Activated T-helper 9 cell treated with anti-CD3 and anti-CD28 coated beads, Interleukin-2, amount 50 U/mL, for 16 hours (primary cell): ENCODE data around the gene EME2.

Experiments used
- DNase-seq: peaks from one replicate; pipeline ENCODE4 v3.0.0-alpha.2; 2020; ENCODE audit warnings: low read depth

The EME2 gene

GRCh38 chr16:1818873-1819525 lies 46.4 kb downstream of the EME2 start:
- DNase-seq = no peak

GRCh38 chr16:1819611-1820010 lies 47.0 kb downstream of the EME2 start:
- no peak for DNase-seq

- no peak for DNase-seq
Observed at GRCh38 chr16:1820096-1820945, 47.7 kb downstream of the EME2 start.

GRCh38 chr16:1820946-1821290 lies 48.3 kb downstream of the EME2 start:
- no peak for DNase-seq

GRCh38 chr16:1821861-1822611 lies 49.4 kb downstream of the EME2 start:
- no peak for DNase-seq

- DNase-seq = no peak
Observed at GRCh38 chr16:1822801-1823200, 50.2 kb downstream of the EME2 start.

GRCh38 chr16:1823821-1824220 lies 51.2 kb downstream of the EME2 start:
- DNase-seq = no peak

- no peak for DNase-seq
Observed at GRCh38 chr16:1825381-1825863, 52.8 kb downstream of the EME2 start.
